C4-2B (cell line): ENCODE data around the gene EIF2S1.

Experiments used
- ZFX ChIP-seq: fragments of 450-650 bp; IDR thresholded peaks from 2 replicates; pipeline ENCODE4 v1.6.1; 2017
- TF ChIP-seq, protein P1 (sequence below): fragments of 450-650 bp; conservative IDR thresholded peaks from 2 replicates; pipeline ENCODE4 v1.5.1; 2017; ENCODE audit warnings: mild to moderate bottlenecking

DNA sequence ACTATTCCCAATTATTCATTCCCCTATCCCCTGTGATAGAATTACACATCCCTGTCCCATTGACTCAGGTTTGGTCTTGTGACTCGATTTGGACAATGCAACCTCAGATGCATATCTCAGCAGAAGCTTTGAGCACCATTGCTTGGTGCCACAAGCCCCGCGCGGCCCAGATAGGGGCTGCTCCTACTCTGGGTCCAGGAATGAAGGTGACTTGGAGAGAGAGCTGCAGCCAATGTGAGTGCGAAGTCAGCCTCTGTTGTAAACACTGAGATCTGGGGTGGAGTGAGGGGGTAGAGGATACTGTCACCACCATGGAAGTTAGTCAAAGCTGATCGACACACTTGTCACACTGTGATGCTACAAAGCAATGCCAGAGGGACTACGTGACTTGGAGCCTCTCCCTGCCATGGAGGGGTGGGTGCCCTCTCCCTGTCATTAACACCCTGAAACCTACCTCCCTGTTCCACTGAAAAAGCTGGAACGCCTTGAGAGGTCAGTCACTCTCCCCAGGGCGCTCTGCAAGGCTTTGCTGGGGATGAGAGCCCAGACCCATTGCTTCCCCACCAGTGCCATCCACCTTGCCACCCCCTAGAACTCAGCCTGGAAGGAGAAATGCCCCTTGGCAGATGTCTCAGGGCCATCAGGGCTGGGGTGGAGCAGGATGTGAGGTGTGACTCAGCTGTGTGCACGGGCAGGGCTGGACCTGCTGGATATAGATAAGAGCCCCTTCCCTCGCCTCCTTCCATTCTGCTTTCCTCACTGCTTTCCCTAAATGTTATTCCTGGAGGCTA, 58.5 kb downstream of the EIF2S1 start:
- TF ChIP-seq, protein P1, sequence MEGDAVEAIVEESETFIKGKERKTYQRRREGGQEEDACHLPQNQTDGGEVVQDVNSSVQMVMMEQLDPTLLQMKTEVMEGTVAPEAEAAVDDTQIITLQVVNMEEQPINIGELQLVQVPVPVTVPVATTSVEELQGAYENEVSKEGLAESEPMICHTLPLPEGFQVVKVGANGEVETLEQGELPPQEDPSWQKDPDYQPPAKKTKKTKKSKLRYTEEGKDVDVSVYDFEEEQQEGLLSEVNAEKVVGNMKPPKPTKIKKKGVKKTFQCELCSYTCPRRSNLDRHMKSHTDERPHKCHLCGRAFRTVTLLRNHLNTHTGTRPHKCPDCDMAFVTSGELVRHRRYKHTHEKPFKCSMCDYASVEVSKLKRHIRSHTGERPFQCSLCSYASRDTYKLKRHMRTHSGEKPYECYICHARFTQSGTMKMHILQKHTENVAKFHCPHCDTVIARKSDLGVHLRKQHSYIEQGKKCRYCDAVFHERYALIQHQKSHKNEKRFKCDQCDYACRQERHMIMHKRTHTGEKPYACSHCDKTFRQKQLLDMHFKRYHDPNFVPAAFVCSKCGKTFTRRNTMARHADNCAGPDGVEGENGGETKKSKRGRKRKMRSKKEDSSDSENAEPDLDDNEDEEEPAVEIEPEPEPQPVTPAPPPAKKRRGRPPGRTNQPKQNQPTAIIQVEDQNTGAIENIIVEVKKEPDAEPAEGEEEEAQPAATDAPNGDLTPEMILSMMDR, result no peak
- TF ChIP-seq ZFX, result no peak
